HG02798 (cell line): Measurements from ENCODE around the gene STPG4.
"Not testable (repeated sequence)": the region's sequence is repeated elsewhere in the genome, so short reads cannot be mapped to it uniquely, and the experiment has no call there.

Experiments used
- ATAC-seq: cut with Tn5 transposase; IDR thresholded peaks from one replicate; pipeline ENCODE4 v1.9.1; 2021; ENCODE audit warnings: mild to moderate bottlenecking; ENCODE audit not compliant: unreplicated experiment, poor library complexity

Gene STPG4, protein sequence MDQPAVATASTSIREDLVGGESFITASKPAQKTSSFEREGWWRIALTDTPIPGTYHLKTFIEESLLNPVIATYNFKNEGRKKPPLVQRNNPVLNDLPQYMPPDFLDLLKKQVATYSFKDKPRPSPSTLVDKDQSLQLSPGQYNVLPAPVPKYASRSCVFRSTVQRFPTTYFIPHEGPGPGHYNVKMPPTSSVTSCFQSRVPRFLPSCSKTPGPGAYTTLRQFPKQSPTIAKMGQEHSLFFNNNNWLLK

DNA sequence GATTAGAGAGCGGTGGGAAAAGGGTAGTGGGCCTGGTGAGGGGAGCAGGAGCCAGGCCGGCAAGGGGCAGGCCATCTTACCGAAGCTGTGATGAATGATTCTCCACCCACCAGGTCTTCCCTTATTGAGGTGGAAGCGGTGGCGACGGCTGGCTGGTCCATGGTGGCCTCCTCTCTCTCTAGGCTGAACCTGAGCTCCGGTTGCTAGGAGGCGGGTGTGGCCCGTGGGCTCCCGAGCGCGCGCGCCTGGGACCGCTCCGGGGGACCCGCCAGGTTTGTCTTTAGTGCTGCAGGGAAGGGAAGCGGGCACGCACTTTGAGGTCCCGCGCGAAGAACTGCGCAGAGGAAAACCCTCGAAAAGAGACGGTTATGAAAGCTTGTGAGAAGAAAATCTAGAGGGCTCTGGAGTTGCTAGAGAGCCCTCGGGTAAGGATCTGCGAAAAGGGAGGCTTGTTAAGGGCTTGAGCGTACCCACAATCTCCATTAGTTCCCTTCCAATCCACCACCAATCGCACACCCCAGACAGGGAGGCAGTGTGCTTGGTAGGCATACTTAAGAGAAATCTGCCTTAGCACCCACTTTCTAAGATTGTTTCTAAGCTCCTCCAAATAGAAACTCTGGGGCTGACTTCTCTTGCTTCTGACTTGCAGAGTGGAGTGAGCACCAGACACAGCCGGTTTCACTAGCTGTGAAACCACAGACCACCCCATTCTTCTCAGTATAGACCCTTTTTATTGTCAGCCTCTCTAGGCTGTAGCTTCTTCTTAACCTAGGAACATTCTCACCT lies at the start of gene STPG4:
STPG4 (minus strand) TSS at position 218 of the 786 bp plus-strand sequence; CDS start at position 161, 57 bp downstream.
- no peak for ATAC-seq

DNA sequence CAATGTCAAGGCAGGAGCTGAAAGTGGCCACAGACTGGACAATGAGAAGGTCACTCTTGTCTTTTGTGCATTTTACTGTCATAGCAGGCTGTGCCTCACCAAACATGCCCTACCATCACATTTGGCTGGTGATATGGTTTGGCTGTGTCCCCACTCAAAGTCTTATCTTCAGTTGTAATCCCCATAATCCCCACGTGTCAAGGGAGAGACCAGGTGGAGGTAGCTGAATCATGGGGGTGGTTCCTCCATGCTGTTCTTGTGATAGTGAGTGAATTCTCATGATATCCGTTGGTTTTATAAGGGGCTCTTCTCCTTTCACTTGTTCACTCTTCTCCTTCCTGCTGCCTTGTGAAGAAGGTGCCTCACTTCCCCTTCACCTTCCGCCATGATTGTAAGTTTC lies 49.6 kb upstream of the STPG4 start:
- ATAC-seq = no peak

DNA sequence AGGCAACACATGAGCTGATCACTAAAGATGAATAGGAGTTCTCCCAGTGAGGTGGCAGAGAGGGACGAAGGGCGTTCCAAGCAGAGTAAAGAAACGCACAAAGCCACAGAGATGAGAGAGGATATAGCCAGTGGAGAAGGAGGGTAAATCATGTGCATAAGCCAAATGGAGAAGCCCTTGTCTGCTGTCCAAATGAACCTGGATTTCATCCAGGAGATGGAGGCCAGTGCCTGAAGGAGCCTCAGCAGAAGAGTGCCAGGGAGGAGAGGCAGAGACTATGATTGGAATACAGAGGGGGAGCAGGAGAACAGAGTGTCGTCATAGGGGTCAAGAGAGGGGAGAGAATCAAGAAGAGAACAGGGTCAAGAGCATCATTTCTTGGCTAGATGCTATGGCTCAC lies 48.9 kb upstream of the STPG4 start:
- ATAC-seq = no peak

DNA sequence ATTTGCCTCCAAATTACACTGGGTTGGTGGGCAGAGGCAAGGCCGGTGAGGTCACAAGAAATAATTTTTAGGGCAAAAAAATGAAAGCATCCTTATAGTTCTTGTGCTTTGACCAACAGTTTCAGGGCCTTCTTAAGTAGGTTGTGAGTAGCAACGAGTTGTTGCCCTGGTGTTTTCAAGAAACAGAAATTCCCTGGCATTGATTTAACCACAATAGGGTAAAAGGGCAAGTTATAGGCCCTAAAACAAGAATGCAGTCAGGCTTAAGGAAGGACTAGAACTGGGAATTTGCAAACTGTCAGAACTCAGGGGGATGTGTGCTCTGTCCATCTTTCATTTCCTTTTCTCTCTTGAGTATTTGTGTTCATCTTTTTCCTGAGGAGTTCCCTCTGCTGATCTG lies 46.1 kb upstream of the STPG4 start:
- ATAC-seq = no peak

DNA sequence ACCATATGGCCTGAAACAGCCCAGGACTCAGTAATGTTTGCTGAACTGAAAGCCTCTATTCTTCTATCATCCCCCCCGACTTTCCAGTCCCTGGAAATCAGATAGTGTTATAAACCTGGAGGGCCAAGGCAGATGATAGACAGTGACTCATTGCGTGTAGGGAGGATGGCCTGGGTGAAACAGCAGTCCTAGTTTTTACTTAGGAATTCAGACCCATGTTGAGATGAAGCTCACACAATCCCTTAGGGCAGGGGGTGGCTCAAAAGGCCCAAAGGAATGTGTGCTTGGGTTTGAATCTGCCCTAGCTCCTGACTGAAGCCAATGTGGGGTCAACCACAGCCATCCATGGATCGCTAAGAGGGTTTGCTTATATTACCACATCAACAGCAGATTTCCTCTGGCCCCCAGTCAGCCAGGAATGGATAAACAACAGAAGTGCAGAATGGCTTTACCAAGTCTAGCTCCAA lies 43.9 kb upstream of the STPG4 start:
- no peak for ATAC-seq

DNA sequence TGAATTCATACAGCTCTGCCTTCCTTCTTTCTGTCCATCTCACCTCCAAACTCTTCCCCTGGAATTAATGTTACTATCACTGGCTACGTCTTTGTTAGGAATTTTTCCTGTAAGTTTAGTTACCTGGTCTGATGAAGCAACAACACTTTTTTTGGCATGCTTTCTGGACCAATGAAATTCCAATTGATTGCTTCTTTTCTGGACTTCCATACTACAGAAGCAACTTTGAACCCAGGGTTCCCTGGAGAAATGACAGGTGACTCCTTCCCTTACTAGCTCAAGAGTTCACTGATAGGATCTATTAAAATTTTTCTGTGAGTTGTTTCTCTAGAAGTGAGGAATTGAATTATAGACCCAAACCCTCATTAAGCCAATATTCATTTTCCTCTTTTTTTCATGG lies 41.4 kb upstream of the STPG4 start:
- no peak for ATAC-seq

DNA sequence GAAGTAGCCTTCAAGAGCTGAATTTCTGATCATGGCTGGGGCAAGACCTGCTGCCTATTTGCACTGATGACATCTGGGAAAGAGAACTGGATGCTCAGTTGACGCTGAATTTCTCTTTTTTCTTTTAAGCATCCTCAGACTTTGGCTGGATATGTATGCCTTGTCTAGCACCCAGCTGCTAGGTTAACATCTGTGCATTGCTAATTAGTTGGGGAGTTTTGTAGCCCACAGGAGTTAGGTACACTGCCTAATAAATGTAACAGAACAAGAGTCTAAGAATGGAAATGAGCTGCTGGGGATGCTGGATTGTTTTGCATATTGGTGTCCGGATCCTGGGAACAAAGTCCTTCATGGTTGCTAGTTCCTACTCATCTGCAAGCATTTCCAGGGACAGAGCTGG lies 40.9 kb upstream of the STPG4 start:
- no peak for ATAC-seq

DNA sequence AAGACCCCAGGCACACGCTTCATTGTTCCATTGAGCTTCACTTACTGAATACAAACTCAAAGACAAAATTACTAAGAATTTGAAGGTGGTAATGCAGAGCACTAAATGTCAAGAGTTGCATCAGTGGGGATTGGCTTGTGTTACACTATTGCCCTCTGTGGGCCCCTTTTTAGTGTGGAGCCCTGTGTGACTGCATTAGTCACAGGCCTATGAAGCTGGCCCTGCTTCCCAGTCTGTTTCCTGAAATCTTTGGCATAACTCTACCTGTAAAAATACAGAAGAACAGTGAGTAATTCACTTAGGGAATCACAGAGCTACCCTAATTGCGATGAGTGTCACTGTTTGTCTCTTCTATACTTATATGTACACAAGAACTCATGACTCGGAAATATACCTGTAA lies 40.0 kb upstream of the STPG4 start:
- no peak for ATAC-seq

DNA sequence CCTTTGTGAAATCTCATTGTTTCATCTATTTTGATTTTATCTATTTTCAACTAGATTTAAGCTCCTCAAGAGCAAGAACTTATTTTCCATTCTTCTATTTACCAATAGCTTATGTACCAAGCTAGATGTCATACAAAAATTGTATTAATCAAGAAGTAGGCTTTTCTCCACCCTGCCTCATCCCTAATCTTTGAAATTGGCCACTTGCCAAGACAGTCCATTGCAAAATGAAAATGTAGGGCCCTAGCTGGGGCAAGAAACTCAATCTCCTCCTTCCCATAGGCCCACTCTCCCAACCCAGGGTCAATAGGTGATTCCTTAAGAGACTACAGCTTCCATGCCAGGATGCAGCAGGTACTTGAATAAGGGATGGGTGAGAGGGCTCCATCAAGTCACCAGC lies 39.3 kb upstream of the STPG4 start:
- ATAC-seq = no peak

DNA sequence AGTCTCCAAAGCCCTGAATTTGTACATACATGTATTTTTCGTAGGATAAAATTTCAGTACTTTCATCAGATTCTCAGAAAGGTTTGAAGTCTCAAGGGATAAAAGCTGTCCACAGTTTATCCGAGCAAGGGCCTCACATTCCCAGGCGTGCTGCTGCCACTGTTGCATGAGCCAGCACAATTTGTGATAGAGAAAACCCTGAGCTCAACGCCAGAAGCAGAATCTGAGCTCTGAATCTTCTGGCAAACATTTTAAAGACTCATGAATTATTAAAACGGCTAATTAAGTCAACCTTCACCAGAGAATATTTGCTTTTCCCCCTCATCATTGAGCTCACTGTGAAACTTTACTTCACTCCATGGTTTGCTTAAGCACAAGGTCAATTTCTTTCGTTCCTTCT lies 38.5 kb upstream of the STPG4 start:
- ATAC-seq = no peak

DNA sequence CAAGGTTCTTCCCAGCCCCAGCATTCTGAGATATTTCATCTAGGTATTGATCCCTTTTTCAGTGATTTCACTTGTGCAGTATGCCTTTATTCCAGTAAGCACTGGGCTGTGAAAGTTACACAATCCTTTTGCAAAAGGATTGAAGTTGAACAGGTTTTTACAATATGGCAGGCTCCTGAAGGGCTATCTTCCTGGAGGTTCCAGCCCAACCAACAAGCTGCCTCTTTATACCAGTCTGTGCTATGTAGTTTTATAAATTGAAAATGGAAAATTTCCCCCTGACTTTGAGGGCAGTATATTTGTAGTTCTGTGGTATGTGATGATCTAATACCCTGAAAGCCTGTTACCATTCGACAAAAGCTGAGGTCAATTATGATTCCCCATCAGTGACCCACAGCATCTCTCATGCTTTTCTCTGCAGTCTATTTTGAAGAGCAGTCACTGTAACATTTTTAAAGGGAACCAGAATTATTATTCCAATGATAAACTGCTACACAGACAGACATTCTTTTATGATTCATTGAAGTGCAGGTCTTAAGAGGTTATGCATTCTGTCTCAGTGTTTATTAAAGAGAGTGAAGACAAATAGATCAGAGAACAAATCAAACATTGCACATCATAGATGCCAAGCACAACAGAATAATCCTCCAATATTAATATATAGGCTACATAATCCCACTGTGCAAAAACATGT lies 35.2 kb upstream of the STPG4 start:
- ATAC-seq = no peak

DNA sequence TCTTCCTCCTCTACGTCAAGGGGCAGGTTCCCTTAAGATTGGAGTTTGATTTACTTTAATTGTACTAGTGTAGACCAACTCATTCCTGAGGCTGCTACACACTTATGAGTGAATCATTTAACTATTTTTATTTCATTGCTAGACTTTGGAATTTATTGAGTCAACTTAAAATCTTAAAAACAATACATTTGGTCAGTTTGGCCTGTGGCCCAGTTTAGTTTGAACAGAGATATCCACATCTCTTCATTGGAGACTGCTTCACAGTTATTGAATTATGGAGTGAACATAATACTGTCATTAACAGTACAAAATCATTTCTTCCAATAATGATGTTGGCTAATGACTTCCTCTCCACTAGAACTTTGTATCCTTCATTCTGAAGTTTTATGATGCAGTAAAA lies 34.5 kb upstream of the STPG4 start:
- no peak for ATAC-seq

DNA sequence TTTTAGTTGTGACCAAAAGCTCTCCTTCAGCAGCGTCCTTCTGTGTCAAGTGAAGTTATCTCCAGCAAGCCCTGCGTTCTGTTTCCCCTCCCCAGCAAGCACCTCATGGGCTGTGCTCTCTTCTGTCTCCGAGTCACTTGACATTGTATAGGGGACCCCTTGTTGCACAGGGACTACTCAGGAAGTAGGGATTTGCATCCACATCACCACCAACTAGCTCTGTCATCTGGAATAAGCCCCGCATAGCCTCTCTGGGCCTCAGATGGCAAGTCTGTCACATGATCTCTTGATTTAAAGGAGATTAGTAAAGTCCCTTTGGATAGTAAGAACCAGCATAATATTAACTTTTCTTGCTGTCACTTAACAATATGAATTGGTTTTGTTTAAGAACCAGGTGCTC lies 32.0 kb upstream of the STPG4 start:
- no peak for ATAC-seq

DNA sequence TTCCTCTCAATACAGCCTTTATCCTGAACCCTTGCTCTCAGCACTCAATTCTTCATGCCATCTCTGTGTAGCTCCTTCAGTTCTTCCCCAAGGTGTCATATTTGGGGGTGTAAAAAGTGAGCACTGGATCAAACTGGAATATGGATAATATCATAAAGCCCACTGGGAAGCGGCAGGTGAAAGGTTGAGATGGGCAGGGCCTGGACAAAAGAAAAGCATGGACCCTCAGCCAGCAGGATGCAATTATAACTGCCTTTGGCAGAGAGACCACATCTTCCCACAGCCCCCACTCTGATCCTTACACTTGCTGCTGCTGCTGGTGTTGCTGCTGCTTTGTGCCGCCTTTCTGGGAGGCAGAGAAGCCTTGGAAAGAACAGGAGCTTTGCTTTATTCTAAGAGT lies 31.2 kb upstream of the STPG4 start:
- ATAC-seq = no peak

DNA sequence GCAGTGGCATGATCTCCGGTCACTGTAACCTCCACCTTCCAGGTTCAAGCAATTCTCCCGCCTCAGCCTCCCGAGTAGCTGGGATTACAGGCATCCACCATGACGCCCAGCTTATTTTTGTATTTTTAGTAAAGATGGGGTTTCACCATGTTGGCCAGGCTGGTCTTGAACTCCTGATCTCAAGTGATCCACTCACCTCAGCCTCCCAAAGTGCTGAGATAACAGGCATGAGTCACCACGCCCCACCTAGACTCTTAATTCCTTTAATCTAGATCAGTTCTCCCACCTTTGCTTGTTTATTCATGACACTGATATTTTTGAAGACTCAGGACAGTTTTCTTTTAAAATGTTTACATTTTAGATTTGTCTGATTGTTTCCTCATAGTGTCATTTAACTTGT lies 30.0 kb upstream of the STPG4 start:
- not testable (repeated sequence) for ATAC-seq

DNA sequence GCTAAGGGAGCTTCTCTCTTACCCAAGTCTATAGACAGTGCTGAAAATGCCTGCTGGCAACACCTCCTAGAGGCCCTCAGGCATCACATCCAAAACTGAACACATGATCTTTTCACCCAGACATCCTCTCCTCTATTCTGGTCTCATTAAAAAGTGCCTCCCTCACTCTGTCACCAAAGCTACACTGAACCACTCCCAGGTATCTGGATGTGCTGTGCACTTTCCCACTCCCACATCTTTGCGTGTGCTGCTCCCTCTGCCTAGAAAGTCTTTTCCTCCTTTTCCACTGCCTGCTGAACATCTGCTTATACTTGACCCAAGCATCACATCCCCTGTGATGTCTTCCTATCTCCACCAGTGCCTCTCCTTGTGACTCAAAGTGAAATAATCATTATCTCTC lies 26.1 kb upstream of the STPG4 start:
- ATAC-seq = no peak

DNA sequence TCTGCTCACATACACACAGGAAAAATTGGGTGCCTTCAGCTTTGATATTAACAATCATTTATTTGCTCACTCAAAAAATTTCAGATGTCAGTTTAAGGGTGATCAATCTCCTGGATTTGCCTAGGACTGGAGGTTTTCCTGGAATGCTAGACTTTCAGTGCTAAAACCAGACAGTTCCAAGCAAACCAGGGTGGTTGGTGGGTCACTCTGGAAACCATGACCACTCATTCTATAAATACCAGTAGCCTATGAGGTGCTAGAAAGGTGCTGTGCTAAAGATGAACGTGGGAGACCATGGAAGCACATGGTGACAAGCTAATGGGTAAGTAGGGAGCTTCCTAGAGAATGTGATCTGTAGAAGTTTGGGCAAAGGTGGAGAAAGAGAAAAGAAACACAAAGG lies 25.4 kb upstream of the STPG4 start:
- no peak for ATAC-seq

DNA sequence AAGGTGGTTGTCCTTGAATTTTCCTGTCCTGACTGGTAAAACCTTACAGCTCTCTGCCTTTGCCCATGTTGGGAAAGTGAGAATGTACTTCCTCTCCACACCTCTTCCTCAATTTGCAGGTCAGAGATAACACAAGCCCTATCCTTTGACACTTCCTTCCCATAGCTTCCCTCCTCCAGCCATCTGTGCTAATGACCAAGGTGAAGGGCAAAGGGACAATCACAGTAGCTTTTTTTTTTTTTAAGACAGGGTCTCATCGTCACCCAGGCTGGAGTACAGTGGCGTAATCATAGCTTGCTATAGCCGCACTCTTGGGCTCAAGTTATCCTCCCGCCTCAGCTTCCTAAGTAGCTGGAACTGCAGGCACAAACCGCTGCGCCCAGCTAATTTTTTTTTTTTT lies 24.3 kb upstream of the STPG4 start:
- no peak for ATAC-seq

DNA sequence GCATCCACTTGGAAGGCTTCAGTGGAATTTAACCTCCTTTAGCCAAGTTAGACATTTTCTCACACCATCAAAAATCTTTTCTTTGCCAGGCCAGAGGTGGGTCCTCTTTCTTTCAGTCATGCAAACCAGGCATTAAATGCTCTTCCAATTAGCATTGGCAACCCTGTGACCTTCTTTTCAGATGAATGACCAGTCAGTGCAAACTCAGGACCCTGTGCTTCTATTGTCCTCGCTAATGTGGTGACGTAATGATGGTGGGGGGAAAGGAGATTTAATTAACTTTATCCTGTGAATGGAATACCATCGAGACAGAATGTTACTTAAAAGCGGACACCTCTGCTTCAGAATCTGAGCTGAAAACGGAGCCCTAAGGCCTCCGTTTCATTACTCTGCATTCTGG lies 23.2 kb upstream of the STPG4 start:
- no peak for ATAC-seq

DNA sequence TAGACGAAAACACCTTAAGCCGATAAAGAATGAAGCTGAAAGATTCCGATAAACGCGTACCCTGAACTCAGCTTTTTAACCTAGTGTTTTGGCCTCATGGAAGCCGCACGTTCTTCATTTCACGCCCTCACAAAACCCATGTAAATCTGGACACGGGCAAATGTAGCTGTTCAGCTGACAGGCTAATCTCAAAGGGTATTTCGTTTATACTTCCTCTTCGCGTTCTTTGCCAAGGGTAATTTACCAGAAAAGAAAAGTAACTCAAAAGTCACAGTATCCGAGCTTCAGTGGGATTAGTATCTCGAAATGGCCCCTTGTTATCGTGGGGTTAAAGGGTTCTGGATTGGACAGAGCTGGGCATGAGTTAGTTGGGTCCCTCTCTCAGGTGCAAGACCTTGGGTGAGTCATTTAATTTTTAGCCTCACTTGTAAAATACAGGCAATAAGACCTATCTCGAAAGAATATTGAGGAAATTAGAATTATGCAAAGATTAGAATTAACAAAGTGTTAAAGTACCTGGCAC lies 22.0 kb upstream of the STPG4 start:
- ATAC-seq = peak; percentile 3

DNA sequence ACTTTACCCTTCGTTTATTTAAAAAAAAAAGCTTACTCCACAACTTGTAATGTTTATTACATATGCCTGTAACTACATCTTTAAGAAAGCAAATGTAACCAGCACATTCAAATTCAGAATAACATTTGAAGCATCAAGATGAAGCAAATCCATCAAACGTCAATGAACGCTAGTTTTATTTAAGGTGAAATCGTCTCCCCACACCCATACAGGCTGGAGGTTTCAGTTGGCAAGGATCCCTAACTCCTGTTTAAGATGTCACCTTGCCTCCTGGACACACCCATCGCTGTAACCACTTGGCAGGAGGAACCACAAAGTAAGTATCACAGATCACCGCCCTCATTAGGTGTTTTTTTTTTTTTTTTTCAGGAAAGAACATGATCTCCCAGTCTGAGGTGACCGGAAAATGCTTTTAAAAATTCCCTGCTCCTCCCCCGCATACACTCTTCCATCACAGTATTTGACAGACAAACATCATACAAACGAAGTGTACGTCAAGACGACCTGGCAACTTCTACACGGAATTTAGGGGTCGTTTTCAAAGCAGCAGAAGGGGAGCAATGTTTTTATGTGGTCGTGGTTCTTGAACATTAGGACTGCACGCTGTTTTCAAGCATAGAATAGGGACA lies 19.7 kb upstream of the STPG4 start:
- ATAC-seq = no peak
